Measurements from ENCODE around the gene BTC.

DNA sequence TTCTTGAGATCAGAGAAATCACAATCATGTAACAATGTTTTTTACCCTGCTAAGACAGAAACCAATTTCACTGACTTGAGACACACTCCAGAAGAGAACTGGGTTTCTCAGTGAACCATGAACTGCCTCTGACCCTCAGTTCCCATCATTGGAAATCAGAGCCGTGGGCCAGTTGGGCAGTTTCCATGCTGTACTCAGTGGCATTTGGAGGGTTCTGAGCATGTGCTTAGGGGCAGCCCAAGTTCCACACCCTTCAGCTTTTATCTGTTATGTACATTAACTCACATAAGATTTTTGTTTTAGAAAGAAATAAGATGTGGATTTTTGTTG lies 77.9 kb downstream of the BTC start:
- TF ChIP-seq CTCF (IDR thresholded peaks at IDR 0.05) (no peak), POLR2A (IDR thresholded peaks at IDR 0.05) (no peak)
